ENCODE data around the gene PLEKHG7.
"Not testable (repeated sequence)": the region's sequence is repeated elsewhere in the genome, so short reads cannot be mapped to it uniquely, and the experiment has no call there.

PLEKHG7 gene

DNA sequence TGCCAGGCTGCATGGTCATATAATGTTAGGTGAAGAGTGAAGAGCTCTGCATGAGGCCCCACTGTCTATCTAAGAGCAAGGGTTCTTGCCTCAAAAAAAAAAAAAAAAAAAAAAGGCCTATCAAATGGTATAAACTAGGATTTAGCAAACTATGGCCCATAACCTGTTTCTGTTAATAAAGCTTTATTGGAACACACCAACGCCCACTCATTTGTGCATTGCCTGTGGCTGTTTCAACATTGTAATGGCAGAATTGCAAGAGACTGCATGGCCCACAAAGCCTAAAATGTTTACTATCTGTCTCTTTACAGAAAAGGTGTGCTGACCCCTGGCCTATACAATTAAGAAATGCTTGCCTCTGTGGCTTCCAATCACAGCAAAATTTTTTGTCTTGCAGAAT, 12.8 kb downstream of the PLEKHG7 start:
- ATAC-seq: no peak

DNA sequence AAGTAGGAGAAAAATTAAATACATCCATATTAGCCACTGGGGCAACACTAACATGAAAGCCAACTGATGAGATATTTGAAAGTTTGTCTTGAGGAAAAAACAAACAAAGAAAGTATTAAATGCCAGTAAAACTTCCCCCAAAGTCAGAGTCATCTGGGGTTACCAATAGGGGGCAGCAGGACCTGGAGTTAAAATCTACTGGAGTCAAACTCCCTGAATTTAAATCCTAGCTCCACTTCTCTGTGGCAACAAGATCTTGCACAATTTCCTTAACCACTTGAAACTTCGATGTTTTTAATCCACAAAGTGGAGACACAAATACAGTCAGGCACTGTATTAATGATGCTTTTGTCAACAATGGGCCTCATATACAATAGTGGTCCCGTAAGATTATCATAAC, 14.4 kb downstream of the PLEKHG7 start:
- no peak for ATAC-seq

DNA sequence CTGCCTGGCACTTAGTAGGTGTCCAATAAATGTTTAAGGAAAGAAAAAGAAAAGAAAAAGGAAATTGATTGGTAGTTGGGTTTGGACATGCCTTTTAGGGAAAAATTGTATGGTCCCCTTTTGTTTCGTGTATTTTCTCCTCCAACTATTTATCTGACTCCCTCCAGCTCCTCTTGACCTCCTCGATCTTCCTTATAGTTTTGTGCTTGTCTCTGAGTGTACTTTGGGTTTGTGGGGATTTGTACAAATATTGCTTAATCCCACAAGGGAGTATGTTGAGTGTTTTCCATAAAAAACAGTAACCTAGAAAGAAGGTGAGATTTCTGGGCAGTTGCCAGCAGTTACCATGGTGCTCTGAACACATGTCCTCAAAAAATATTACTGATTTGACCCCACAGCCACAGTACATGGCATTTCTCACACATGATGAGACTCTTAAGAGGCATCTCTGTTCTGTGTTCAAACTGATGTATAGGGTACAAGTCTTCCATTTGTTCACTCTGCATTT, 15.7 kb downstream of the PLEKHG7 start:
- no peak for ATAC-seq

DNA sequence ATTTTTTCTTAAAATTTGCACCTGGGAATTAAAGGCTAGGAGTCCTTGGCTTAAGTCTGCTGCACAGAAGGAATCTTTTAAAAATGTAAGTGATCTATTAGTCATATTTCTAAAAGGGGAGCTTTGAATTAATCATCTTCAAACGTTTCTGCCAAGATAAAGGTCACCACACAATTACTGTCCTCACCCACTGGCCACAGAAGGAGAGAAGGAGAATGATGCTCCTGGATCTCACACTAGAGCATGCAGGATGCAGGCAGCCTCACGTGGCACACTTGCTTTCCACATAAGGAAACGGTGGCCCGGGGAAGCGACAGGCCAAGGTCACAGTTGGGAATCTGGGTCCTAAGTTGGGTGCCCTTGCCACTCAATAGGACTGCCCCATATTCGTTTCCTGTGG, 16.9 kb downstream of the PLEKHG7 start:
- no peak for ATAC-seq

DNA sequence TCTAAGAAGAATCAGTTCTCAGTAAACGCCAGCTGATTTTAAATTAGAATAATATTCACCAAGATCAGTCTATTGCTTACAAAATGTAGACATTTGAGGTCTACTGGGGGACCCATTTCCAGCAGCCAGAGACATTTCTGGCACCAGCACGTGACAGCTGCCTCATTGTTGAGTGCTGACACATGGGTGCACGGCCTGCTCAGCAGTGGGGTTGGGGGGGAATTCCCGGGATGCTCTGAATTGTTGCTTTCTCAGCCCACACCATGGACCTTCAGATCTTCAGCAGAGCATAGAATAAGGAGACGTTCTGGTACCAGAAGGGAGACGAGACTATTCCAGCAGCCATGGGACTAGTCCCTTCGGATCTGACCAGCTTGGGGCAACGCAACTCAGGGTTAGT, 18.3 kb downstream of the PLEKHG7 start:
- ATAC-seq: no peak

DNA sequence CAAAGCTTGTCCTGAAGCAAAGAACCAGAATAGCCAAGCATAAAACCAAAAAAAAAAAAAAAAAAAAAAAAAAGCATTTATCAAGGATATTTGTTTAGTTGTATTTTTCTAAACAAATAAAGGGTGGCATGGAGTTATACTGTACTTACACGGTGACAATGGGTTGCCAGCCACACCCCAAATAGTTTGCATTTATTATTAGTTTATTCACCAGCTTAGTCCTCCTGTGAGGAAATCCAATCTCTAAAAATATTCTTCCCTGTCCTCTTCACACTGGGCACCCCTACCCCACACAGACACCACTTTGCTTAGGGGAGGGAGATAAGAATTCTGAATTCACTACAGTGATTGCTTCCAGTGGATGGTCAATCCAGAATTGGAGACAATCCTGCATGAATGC, 18.9 kb downstream of the PLEKHG7 start:
- no peak for ATAC-seq

DNA sequence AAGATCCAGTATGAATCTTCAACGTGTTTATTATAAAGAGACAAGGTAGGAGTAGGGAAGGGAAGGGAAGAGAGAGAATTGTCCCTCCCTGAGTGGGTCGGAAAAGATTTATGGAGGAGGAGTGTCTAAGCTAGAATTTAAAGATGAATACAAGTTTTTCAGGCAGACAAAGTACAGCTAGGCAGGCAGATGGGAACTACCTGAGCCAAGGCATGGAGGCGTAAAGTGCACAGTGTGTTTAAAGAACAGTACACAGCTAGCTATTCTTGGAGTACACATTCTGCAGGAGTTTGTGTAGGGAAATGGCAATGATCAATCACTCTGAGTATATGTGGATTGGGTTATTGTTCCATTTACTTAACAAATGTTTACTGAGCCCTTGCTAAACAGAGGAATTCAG, 20.1 kb downstream of the PLEKHG7 start:
- no peak for ATAC-seq

DNA sequence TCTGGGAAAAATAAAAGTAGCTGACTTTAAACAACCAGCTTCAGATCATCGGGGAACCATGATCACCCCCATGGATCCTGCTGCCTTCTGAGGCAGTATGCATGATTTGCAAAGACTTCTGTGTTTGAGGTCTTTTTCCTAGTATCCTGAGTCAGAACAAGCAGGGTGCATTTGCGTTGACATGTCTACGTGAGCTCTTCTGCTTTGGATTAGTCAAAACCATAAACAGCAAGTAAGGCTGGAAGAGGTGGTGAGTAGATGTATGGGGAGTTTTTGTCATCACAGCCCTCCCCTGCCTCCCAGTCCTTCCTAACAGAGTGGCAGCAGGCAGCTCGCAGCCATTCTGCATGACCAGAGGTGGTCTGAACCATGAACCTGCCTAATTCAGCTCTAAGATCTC, 24.1 kb downstream of the PLEKHG7 start:
- no peak for ATAC-seq

DNA sequence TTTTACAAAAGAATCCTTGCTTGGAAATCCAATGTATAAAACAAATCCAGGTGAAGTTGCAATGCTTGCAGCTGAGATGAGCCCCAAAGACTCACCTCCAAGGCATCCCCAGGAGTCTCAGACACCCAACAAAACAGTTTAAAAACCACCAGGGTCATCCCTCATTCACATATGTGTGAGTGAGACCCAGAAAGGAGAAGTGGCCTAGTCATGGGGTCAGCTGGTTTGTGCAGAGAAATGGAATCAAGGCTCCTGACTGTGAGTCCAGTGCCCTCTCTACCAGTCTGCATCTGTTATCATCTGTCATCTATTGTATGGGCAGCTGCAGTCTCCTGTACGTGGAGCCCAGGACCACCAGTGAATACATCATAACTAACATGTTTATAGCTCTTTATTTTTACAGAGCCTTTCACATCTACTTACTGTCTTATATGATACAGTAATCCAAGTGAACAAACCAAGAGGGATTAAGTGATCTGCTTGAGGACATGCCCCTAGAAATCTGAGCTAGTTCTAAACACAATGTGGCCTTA, 27.1 kb downstream of the PLEKHG7 start:
- no peak for ATAC-seq

DNA sequence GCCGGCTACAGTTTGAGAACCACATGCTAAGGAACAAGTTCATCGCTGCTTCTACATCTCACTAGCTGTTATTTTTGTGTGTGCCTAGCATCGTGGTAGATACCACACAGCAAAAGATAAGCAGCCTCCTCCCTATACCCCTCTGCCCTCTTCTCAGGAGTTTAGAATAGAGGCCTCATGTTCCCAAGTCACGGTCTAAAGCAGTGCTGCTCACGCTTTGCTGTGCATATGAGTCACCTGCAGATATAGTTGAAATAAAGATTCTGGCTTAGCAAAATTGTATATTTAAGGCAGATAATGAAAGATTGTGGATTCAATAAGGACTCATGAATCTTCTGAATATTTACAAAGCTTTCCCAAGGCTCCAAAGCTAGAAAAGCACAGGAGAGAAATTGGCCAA, 28.0 kb downstream of the PLEKHG7 start:
- no peak for ATAC-seq

DNA sequence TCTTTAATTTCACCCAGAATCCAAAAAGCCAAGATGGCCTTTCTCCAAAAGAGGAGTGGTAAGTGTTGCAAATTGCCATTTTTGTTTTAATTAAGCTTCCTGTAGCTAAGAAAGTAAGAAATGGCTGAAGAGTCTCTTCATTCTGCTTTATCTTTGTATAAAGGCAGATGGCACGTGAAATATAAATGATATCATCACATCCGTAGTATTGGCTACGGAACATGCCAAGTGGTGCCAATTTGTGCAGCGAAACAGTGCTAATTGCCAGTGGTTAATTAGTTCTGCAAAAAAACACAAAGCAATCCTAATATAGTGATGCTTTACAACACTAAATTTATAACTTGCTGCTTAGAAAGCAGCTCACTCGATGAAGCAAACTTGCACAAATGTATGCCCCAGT, 29.4 kb downstream of the PLEKHG7 start:
- no peak for ATAC-seq

DNA sequence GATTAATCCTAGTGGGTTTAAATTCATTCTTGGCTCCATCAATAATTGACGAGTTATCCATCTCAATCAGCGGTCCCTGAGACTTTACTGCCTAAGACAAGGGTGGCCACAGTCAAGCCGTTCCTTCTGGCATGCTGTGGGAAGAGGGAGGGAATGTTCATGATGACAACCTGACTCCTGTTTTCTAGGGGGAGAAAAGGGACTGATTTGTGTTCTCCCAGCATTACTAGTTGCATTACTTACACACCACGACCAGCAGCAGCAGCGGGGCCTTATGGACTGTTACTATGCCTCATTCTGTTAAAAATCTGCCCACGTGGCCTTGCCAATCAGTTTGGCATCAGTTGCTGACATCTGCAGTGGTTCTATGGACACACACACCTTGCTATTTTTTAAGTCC, 29.9 kb downstream of the PLEKHG7 start:
- ATAC-seq: no peak

DNA sequence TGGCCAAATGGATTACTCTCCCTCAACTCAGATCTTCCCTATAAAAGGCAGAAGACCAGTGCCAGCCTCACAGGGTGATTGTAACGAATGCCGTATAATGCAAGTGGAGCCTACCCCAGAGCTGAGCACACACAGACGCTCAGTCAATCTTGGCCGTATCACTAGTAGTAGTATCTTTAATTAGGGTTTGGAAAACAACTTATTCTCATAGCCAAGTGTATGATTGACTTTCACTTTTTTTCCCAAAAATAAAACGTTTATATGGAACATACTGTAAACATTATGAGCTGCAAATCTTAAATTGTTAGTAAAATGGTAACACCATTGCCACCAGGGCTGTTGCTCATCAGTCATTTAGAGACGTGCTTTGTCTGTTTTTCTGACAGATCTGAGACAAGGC, 30.4 kb downstream of the PLEKHG7 start:
- no peak for ATAC-seq

DNA sequence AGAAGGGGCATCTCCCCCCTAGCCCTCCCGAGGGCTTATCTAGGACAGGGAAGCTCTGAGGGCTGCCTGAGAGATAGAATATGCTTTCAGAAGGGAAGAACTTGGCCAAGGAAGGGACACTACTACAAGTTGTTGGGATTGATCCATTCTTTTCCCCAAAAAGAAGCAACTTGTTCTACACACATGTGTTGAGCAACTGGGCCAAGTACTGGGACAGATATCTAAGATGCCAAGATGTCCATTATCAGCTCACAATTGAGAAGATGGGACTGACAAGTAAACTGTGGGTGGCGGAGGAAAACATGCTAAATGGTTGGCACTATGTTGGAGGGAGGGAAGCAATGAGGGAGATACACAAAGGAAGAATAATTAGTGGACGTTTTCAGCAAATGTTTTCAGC, 30.9 kb downstream of the PLEKHG7 start:
- no peak for ATAC-seq

DNA sequence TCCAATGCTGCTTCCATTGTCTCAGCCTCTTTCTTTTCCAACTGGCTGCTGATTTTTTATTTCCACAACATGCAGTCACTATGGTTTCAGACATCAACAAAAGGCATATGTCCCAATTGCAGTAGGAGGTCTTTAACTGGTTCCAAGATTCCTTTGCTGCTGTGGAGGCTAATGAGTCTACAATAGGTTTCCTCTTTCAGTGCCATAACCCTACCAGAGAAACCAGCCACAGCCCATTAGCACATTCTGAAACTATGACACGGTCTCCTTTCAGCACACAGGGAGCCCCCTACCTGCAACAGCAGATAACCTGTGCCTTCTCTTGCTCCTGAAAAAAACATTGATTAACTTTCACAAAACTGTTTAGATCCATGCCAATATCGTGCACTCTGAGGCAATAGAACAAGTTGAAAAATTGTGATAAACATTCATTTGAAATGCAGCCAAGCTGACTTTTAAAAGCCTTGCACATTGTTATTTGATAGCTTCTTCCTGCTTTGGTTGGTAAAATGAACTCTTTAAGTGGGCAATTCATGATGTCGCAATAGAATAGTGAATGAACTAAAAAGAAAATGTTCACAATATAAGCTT, 32.4 kb downstream of the PLEKHG7 start:
- no peak for ATAC-seq

DNA sequence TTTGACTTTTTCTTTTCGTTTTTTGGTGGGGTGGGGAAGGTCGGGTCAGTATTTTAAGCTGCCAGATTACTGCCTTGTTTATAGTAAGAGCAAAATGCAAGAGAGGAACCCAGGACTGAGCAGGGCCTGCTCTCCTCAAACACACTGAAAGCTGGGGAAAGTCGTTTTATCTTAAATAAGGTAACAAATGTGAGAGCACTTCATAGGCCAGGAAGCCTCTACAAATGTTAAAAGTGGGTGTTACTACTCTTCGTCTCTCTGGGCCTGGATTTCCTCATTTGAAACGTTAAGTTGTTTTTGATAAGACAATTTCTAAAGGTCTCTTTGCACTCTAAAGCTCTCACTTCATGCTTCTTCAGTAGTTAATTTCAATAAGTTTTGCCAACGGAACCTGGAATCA, 33.8 kb downstream of the PLEKHG7 start:
- no peak for ATAC-seq

DNA sequence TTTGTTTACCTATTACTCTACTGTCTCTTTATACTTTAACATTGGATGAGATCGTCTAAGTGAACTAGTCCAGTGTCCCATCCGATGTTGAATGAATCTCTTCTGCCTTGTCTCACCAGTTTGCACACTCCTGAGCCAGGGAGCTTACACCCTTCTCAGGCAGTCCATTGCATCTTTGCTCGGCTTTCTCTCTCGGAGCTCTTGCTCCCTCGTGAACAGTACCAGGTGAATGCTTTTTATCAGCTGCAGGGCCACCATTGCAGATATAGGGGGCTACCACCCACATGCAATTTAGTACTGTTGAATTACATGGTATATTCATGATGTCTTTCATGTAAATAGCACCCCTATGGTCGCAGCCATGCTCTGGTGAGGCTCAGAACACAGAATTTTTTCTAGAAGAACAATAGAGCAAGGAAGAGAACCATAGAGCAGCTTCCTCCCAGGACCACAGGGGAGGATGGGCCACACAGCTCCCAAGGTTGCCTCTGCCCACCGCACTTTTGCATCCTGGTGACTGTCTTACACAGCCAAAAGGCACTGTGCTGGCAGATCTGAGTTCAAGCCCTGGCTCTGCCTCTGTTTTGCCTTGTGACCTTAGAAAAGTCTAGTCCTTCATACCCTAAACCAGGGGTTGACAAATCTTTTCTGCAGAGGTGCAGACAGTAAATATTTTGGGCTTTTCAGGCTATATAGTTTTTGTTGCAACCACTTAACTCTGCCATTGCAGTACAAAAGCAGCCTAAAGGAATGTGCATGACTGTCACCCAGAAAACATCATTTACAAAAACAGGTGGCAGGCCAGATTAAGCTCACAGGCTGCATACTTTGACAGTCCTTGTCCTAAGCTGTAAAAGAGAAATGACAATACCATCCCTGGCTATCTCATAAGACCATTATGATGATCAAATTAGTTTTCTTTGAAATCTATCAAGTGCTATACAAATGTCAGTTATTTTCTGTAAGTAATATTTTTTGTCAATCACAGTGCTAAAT, 35.4 kb downstream of the PLEKHG7 start:
- ATAC-seq: no peak

DNA sequence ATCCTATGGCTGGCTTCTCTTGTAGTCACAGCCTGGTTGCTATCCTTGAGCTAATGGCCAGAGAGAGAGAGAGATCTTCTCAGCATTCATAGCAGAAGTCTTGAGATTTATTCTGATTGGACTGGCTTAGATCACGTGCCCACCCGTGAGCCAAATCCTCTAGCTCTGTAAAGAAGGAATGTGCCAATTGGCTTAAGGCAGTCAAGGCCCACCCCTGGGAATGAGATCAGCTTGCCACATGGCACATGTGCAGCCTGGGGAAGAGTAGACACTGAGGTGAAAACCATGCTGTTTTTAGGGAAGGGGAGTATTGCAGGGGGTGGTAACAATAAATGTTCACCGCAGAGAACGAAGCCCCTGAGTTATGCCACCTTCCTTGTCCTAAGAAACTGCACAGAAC, 36.3 kb downstream of the PLEKHG7 start:
- no peak for ATAC-seq

DNA sequence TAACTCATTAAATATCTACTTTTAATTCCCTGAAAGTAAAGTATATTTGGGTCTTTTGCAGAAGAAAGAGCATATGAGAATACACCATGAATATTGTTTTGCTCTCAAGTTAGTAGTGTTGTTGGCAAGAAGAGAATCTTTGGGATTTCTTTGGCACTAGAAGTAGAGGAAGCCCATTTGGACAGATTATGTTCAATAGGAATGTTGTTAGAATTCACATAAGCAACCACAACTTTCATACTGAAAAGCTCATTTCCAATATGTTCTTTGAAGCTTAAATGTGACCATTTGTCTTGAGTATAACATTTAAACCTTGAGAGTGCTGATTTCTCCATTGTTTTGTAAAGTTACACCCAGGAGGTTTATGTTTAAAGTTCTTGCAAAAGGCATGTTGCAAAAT, 37.6 kb downstream of the PLEKHG7 start:
- ATAC-seq: no peak

DNA sequence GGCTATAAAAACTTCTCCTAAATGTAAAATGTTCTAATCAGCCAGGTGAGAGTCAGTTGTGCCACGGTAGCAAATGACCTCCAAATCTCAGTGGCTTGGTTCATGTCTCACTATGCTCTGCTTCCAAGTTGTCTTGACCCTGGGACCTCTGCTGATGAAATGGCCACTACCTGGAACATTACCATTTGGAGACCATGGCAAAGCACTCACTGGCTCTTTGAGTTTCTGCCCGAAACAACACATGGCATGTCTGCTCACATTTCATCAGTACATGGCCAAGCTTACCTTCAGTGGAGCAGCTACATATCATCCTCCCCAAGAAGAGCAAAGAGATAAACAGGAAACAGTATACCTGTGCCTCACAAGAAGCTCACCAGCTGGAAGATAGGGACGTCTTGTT, 40.2 kb downstream of the PLEKHG7 start:
- no peak for ATAC-seq

DNA sequence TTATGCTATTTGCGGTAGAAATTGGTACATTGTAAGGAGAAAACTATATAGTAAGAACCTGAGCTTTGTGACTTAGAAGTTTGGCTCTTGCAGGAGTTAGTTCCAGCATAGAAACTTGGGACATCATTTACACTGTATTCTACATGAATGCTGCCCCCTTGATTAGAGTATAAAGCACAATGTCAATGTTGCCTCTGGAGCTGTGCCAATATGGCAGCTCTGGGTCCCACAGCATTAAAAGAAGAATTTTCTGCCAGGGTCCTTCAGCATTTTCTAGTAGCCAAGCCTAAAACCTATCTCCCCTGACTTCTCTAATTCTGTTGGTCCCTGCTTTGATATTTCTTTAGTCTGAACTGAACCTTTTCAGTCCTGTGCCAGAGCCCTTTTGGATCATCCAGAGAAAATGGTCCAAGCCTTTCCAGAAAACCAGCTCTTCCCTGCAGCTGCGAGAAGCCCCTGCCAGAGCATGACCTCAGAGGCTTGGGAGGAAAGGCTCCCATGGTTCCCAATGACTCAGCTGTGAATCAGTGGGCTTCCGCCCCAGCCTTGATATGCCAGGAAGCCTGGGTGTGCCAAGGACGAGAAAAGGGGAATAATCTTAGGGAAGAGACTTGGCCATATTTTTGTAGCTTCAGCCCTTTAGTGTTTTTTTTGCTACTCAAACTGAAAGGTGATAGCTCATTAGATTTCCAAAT, 43.2 kb downstream of the PLEKHG7 start:
- no peak for ATAC-seq

DNA sequence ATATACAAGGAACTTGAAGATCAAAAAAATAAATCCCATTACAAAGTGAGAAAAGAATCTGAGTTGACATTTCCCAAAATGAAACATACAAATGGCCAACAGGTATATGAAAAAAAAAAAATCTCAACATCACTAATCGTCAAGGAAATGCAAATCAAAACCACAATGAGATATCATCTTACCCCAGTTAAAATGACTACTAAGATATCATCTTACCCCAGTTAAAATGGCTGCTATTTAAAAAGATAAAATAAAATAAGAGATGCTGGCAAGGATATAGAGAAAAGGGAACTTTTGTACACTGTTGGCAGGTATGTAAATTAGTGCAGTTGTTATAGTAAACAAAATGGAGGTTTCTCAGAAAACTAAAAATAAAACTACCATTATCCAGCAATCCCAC, 44.4 kb downstream of the PLEKHG7 start:
- ATAC-seq: no peak

DNA sequence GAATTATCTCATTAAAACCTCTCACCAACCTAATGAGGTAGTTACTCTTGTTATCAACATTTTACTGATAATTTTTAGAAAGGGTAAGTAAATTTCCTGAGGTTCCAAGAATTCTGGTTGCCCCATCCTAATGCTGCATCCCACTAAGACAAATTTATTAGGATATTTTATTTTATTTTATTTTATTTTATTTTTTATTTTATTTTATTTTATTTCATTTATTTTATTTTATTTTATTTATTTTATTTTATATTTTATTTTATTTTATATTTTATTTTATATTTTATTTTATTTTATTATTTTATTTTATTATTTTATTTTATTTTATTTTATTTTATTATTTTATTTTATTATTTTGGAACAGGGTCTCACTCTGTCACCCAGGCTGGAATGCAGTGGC, 46.9 kb downstream of the PLEKHG7 start:
- ATAC-seq: not testable (repeated sequence)

Data from activated CD4-positive, CD25-positive, alpha-beta regulatory T cell treated with anti-CD3 and anti-CD28 coated beads, Interleukin-2, amount 50 U/mL, for 24 hours (primary cell).